GM15510 (cell line): ENCODE data around the gene FST.

ENCODE experiments used
- POLR2A ChIP-seq: IDR thresholded peaks from 3 replicates; pipeline ENCODE4 v1.6.1; 2011; ENCODE audit warnings: borderline replicate concordance; ENCODE audit not compliant: insufficient read length; ENCODE audit errors: extremely low read depth

Gene FST

GRCh38 chr5:53481159-53481886 lies 894 bp downstream of the FST start:
- TF ChIP-seq POLR2A, result no peak

GRCh38 chr5:53481887-53482716 lies 1.7 kb downstream of the FST start:
- TF ChIP-seq POLR2A, result no peak

- no peak for TF ChIP-seq POLR2A
Measured at GRCh38 chr5:53482717-53483638, 2.5 kb downstream of the FST start.

- no peak for TF ChIP-seq POLR2A
Measured at GRCh38 chr5:53487436-53487835, 7.0 kb downstream of the FST start.

- TF ChIP-seq POLR2A, result no peak
Measured at GRCh38 chr5:53488195-53488722, 7.8 kb downstream of the FST start.

- no peak for TF ChIP-seq POLR2A
Measured at GRCh38 chr5:53490747-53491146, 10.3 kb downstream of the FST start.

- TF ChIP-seq POLR2A, result no peak
Measured at GRCh38 chr5:53501054-53501453, 20.6 kb downstream of the FST start.

- TF ChIP-seq POLR2A, result no peak
Measured at GRCh38 chr5:53503562-53504218, 23.3 kb downstream of the FST start.

GRCh38 chr5:53507013-53507412 lies 26.6 kb downstream of the FST start:
- no peak for TF ChIP-seq POLR2A

- no peak for TF ChIP-seq POLR2A
Measured at GRCh38 chr5:53508125-53508524, 27.7 kb downstream of the FST start.

GRCh38 chr5:53512539-53512938 lies 32.1 kb downstream of the FST start:
- no peak for TF ChIP-seq POLR2A

- TF ChIP-seq POLR2A, result no peak
Measured at GRCh38 chr5:53515988-53516387, 35.6 kb downstream of the FST start.

- no peak for TF ChIP-seq POLR2A
Measured at GRCh38 chr5:53520813-53521212, 40.4 kb downstream of the FST start.
